ENCODE data around the gene GOLGA7B.
"Not testable (repeated sequence)": the region's sequence is repeated elsewhere in the genome, so short reads cannot be mapped to it uniquely, and the experiment has no call there.

The GOLGA7B gene

GRCh38 chr10:97828721-97829120 lies 20.9 kb upstream of the GOLGA7B start:
- DNase-seq (ENCODE audit: extremely low read depth, low read depth): no peak
- no peak overlapping the region for H3K4me3 ChIP-seq (replicated peaks; ENCODE audit: low read depth, low read length)
- TF ChIP-seq CTCF (IDR thresholded peaks at IDR 0.05; ENCODE audit: low read depth, low read length, missing control alignments): no peak

- DNase-seq (ENCODE audit: extremely low read depth, low read depth): no peak
- no peak overlapping the region for H3K4me3 ChIP-seq (replicated peaks; ENCODE audit: low read depth, low read length)
- no peak for TF ChIP-seq CTCF (IDR thresholded peaks at IDR 0.05; ENCODE audit: low read depth, low read length, missing control alignments)
These were observed 19.6 kb upstream of the GOLGA7B start for GRCh38 chr10:97830064-97830463.

GRCh38 chr10:97831259-97831658 lies 18.4 kb upstream of the GOLGA7B start:
- no peak overlapping the region for H3K4me3 ChIP-seq (replicated peaks; ENCODE audit: low read depth, low read length)
- no peak for DNase-seq (ENCODE audit: extremely low read depth, low read depth)
- TF ChIP-seq CTCF (IDR thresholded peaks at IDR 0.05; ENCODE audit: low read depth, low read length, missing control alignments): no peak

GRCh38 chr10:97836446-97836845 lies 13.2 kb upstream of the GOLGA7B start:
- no peak overlapping the region for H3K4me3 ChIP-seq (replicated peaks; ENCODE audit: low read depth, low read length)
- TF ChIP-seq CTCF (IDR thresholded peaks at IDR 0.05; ENCODE audit: low read depth, low read length, missing control alignments): no peak
- no peak for DNase-seq (ENCODE audit: extremely low read depth, low read depth)

- no peak overlapping the region for H3K4me3 ChIP-seq (replicated peaks; ENCODE audit: low read depth, low read length)
- no peak for TF ChIP-seq CTCF (IDR thresholded peaks at IDR 0.05; ENCODE audit: low read depth, low read length, missing control alignments)
- DNase-seq (ENCODE audit: extremely low read depth, low read depth): no peak
These were observed 11.6 kb upstream of the GOLGA7B start for GRCh38 chr10:97838091-97838490.

- not testable (repeated sequence) for DNase-seq (ENCODE audit: extremely low read depth, low read depth)
These were observed 8.5 kb upstream of the GOLGA7B start for GRCh38 chr10:97841166-97841565.

GRCh38 chr10:97842114-97842513 lies 7.5 kb upstream of the GOLGA7B start:
- not testable (repeated sequence) for DNase-seq (ENCODE audit: extremely low read depth, low read depth); H3K4me3 ChIP-seq (replicated peaks; ENCODE audit: low read depth, low read length)

More at GRCh38 chr10:97841166-97841565, 8.5 kb upstream of the GOLGA7B start:
- not testable (repeated sequence) for H3K4me3 ChIP-seq (replicated peaks; ENCODE audit: low read depth, low read length)

- no peak overlapping the region for H3K4me3 ChIP-seq (replicated peaks; ENCODE audit: low read depth, low read length)
- DNase-seq (ENCODE audit: extremely low read depth, low read depth): no peak
- no peak for TF ChIP-seq CTCF (IDR thresholded peaks at IDR 0.05; ENCODE audit: low read depth, low read length, missing control alignments)
These were observed 6.9 kb upstream of the GOLGA7B start for GRCh38 chr10:97842656-97843280.
